ENCODE results near the gene COG5.

- TF ChIP-seq CTCF (IDR thresholded peaks at IDR 0.05), result no peak
- no peak for TF ChIP-seq POLR2AphosphoS5 (IDR thresholded peaks at IDR 0.05; ENCODE audit: low read depth, low read length)
These were observed 210.0 kb downstream of the COG5 start for GRCh38 chr7:107353701-107354100.
